ENCODE results near the gene DEFB131A.
"Not testable (repeated sequence)": the region's sequence is repeated elsewhere in the genome, so short reads cannot be mapped to it uniquely, and the experiment has no call there.

The DEFB131A gene

GRCh38 chr4:9482871-9483270 lies 38.7 kb downstream of the DEFB131A start:
- H3K4me1 Mint-ChIP-seq (ENCODE audit: low read depth); H3K27ac Mint-ChIP-seq; DNase-seq; H3K9me3 Mint-ChIP-seq; H3K4me3 Mint-ChIP-seq; H3K36me3 Mint-ChIP-seq (ENCODE audit: low read depth); H3K27me3 Mint-ChIP-seq: not testable (repeated sequence)

GRCh38 chr4:9483682-9484081 lies 39.5 kb downstream of the DEFB131A start:
- not testable (repeated sequence) for H3K27ac Mint-ChIP-seq; H3K9me3 Mint-ChIP-seq; DNase-seq; H3K27me3 Mint-ChIP-seq; H3K4me1 Mint-ChIP-seq (ENCODE audit: low read depth); H3K36me3 Mint-ChIP-seq (ENCODE audit: low read depth); H3K4me3 Mint-ChIP-seq

- not testable (repeated sequence) for H3K27ac Mint-ChIP-seq; H3K27me3 Mint-ChIP-seq; DNase-seq; H3K4me3 Mint-ChIP-seq; H3K9me3 Mint-ChIP-seq; H3K36me3 Mint-ChIP-seq (ENCODE audit: low read depth); H3K4me1 Mint-ChIP-seq (ENCODE audit: low read depth)
Observed at GRCh38 chr4:9486880-9487279, 42.7 kb downstream of the DEFB131A start.

DNA sequence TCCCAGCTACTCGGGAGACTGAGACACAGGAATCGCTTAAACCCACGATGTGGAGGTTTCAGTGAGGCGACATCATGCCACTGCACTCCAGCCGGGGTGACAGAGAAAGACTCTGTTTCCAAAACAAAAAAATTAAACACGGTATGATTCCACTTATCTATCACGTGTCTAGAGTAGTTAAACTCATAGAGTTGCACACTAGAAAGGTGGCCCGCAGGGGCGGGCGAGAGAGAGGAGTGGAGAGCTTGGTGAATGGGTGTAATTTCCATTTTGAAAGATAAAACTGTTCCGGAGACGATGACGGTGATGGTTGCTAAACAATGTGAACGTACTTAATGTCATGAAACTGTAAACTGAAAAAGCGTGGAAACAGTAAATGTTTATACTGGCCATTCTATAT lies 44.6 kb downstream of the DEFB131A start:
- H3K27me3 Mint-ChIP-seq; H3K4me3 Mint-ChIP-seq; H3K36me3 Mint-ChIP-seq (ENCODE audit: low read depth); DNase-seq; H3K27ac Mint-ChIP-seq; H3K4me1 Mint-ChIP-seq (ENCODE audit: low read depth); H3K9me3 Mint-ChIP-seq: not testable (repeated sequence)

DNA sequence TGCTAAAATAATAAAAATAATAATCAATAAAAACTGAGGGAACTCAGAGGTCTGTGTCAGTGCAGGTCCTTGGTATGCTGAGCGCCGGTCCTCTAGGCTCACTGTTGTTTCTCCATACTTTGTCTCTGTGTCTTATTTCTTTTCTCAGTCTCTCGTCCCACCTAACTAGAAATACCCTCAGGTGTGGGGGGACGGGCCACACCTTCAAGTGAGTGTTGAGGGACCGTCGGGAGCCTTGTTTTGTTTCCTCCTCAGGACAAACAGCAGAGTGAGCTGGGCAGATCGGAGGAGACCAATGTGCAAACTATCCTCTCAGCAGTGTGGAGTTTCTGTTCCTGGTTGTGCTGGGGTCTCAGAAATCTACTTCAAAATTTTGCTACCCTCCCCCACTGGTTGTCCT lies 46.3 kb downstream of the DEFB131A start:
- peaks cover 13% of the 10 kb centered on the region for H3K27me3 Mint-ChIP-seq
- not testable (repeated sequence) for H3K36me3 Mint-ChIP-seq (ENCODE audit: low read depth); H3K4me3 Mint-ChIP-seq; H3K4me1 Mint-ChIP-seq (ENCODE audit: low read depth); H3K27ac Mint-ChIP-seq; DNase-seq; H3K9me3 Mint-ChIP-seq

GRCh38 chr4:9490986-9491385 lies 46.8 kb downstream of the DEFB131A start:
- not testable (repeated sequence) for H3K4me3 Mint-ChIP-seq; DNase-seq; H3K36me3 Mint-ChIP-seq (ENCODE audit: low read depth); H3K9me3 Mint-ChIP-seq; H3K4me1 Mint-ChIP-seq (ENCODE audit: low read depth); H3K27ac Mint-ChIP-seq
- H3K27me3 Mint-ChIP-seq, result peaks cover 13% of the 10 kb centered on the region

DNA sequence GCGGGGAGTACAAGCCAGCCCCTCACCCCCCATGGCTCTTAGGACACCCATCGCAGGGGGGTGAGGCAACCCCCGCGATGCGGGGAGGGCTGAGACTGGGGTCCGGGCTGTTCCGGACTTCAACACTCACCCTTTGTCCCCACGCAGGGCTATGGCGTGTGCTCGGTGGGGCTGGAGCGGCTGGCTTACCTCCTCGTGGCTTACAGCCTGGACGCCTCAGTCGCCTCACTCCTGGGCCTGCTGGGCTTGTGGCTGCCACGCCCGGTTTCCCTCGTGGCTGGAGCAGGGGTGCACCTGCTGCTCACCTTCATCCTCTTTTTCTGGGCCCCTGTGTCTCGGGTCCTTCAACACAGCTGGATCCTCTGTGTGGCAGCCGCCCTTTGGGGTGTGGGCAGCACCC lies 49.4 kb downstream of the DEFB131A start:
- H3K4me3 Mint-ChIP-seq; H3K36me3 Mint-ChIP-seq (ENCODE audit: low read depth); H3K27ac Mint-ChIP-seq; H3K4me1 Mint-ChIP-seq (ENCODE audit: low read depth); H3K9me3 Mint-ChIP-seq; DNase-seq: not testable (repeated sequence)
- peaks cover 29% of the 10 kb centered on the region for H3K27me3 Mint-ChIP-seq

- not testable (repeated sequence) for H3K36me3 Mint-ChIP-seq (ENCODE audit: low read depth); H3K4me3 Mint-ChIP-seq; H3K4me1 Mint-ChIP-seq (ENCODE audit: low read depth); H3K27ac Mint-ChIP-seq; DNase-seq; H3K9me3 Mint-ChIP-seq
- peaks cover 33% of the 10 kb centered on the region for H3K27me3 Mint-ChIP-seq
Observed at GRCh38 chr4:9494256-9495035, 50.2 kb downstream of the DEFB131A start.

- peak; percentile 77 for DNase-seq
- H3K27ac Mint-ChIP-seq; H3K4me1 Mint-ChIP-seq (ENCODE audit: low read depth); H3K9me3 Mint-ChIP-seq; H3K36me3 Mint-ChIP-seq (ENCODE audit: low read depth); H3K4me3 Mint-ChIP-seq: not testable (repeated sequence)
- H3K27me3 Mint-ChIP-seq, result peaks cover 39% of the 10 kb centered on the region
Observed at GRCh38 chr4:9495443-9495842, 51.2 kb downstream of the DEFB131A start.

- not testable (repeated sequence) for H3K4me3 Mint-ChIP-seq
Observed at GRCh38 chr4:9497575-9498467, 53.6 kb downstream of the DEFB131A start.

DNA sequence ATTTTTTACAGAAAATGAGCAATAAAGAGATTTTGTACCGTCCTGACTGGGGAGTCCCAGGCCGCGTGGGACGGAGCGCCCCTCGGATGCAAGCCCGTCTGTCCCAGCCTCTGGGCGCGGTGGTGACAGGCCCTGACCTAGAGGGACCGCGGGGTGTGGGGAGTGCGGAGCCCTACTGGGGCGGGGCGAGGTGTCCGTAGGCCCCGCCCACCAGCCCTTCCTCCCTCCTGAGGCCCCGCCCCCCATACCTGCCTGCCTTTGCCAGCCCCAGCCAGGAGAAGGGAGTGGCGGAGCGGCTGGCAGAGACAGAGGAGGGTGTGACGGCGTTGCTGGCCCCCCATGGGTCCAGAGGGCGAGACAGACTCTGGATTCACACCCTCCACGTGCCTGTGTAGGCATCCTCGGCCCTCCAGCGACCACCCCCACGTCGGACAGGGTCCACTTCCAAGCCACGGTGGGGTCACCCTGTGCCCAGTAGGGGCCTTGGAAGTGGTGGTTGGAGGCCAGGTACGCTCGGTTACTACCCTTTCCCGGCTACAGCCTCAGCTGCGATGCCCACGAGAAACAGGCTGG lies 54.3 kb downstream of the DEFB131A start:
- H3K36me3 Mint-ChIP-seq (ENCODE audit: low read depth); DNase-seq; H3K27ac Mint-ChIP-seq; H3K4me1 Mint-ChIP-seq (ENCODE audit: low read depth); H3K9me3 Mint-ChIP-seq; H3K4me3 Mint-ChIP-seq: not testable (repeated sequence)
- peaks cover 33% of the 10 kb centered on the region for H3K27me3 Mint-ChIP-seq

More at GRCh38 chr4:9497575-9498467, 53.6 kb downstream of the DEFB131A start:
- not testable (repeated sequence) for H3K4me1 Mint-ChIP-seq (ENCODE audit: low read depth); H3K27ac Mint-ChIP-seq; H3K9me3 Mint-ChIP-seq; DNase-seq; H3K36me3 Mint-ChIP-seq (ENCODE audit: low read depth)
- peaks cover 34% of the 10 kb centered on the region for H3K27me3 Mint-ChIP-seq

DNA sequence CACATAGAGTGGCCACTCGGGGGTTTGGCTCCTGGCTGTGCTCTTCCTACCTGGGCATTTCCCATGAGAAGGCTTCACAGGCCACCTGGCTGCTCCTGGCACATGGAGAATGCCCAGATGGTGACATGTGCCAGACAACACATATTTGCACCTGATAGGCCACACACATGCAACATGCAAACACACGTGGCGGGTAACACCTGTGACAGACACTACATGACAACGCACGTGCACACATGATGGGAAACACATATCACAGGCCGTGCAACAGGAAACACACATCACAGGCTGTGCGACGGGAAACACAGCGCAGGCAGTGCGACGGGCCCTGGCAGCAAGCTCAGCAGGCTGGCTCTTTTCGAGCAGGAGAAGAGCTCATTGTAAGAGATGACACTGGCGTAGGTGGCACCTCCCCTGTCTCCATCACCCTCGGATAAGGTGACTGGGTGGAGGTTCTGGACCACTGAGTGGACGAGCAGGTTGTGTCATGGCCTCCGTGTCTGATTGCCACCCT lies 55.8 kb downstream of the DEFB131A start:
- peaks cover 26% of the 10 kb centered on the region for H3K27me3 Mint-ChIP-seq
- not testable (repeated sequence) for H3K4me3 Mint-ChIP-seq; H3K9me3 Mint-ChIP-seq; H3K36me3 Mint-ChIP-seq (ENCODE audit: low read depth); DNase-seq; H3K27ac Mint-ChIP-seq; H3K4me1 Mint-ChIP-seq (ENCODE audit: low read depth)

All from activated T-cell treated with anti-CD3 and anti-CD28 coated beads, Interleukin-2, amount 50 U/mL, for 24 hours (primary cell).